Superior temporal gyrus (tissue), 1 donor: ENCODE measurements around the gene DNAH9.
"Not testable (repeated sequence)": the region's sequence is repeated elsewhere in the genome, so short reads cannot be mapped to it uniquely, and the experiment has no call there.

Source experiments
- DNase-seq: peaks from one replicate; pipeline ENCODE4 v3.0.0-alpha.2; 2016; ENCODE audit errors: extremely low spot score

DNAH9 gene

GRCh38 chr17:11917415-11917814 is 319.1 kb downstream of the DNAH9 start:
- no peak for DNase-seq

DNA sequence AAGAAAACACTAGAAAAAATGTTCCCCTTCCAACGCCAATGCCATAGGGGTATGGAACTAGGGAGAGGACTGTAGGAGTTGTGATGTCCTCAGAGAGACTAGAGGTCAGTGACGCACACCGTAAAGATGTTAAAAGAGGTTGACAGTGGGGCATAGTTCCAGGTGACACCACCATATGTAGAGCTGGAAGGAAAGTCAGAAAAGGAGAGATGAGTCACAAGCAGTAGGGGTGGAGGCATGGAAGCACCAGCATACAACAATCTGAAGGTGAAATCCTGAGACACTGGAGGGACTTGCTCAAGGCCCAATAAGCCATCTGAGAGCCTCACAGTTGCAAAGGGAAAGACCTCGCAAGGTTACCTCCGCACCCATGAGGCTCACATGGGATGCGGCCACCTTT is 323.0 kb downstream of the DNAH9 start:
- DNase-seq, result no peak

DNA sequence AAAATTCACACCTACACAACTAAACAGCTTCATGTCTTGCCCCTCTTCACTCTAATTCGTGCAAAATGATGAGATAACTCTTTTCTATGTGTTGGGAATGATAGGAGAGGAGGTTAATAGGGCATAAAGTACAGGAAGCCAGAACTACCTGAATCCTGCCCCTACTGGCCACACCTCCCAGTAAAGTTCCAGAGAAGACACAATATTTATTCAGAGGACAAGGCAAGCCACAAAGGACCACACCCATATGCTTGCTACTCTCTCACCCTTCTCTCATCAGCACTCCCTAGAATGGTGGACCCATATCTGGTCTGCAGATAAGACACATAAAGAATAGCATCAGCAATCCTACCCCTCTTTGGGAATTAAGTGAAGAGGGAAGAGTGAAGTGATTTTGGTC is 324.4 kb downstream of the DNAH9 start:
- DNase-seq, result no peak

DNA sequence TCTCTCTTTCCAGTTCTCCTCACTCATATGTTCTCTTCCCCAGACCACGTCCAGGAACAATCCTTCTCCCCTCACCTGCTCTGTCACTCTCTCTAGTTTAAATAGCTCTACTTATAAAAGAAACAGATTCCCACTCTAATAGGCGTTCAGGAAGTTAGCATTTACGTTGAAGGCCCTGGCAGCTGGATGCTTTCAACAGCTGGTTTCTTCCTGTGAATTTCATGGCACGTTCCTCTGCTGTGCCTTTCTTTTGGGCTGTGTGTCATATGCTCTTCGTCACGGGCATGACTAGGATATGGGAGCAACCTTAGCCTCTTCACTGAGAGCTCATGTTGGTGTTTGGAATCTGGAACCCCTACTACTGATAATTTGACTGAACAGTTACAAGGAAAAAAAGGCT is 325.8 kb downstream of the DNAH9 start:
- DNase-seq, result no peak

GRCh38 chr17:11925262-11926021 is 327.2 kb downstream of the DNAH9 start:
- DNase-seq, result no peak

GRCh38 chr17:11928436-11928835 is 330.2 kb downstream of the DNAH9 start:
- no peak for DNase-seq

DNA sequence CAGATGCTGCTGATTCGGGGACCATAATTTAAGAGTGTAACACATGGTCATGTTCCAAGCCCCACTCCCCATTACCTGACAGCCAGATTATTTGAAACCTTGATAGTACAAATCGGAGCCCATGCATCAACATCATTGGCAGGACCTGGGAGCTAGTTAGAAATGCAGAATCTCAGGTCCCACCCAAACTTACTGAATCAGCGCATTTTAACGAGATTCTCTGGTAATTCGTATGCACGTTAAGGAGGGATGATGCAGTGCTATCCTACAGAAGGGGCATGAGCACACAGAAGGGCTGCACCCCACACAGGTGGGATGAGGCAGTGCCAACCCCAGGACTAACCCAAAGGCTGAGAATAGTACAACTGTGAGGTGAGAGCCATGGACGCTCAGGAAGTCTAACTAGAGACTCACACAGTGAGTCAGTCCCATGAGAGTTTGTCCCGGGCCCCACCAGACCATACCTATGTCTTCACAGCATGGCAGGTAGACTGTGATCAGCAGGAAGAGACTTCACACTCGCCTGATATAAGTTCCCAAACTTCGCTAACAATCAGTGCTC is 334.1 kb downstream of the DNAH9 start:
- DNase-seq, result no peak

DNA sequence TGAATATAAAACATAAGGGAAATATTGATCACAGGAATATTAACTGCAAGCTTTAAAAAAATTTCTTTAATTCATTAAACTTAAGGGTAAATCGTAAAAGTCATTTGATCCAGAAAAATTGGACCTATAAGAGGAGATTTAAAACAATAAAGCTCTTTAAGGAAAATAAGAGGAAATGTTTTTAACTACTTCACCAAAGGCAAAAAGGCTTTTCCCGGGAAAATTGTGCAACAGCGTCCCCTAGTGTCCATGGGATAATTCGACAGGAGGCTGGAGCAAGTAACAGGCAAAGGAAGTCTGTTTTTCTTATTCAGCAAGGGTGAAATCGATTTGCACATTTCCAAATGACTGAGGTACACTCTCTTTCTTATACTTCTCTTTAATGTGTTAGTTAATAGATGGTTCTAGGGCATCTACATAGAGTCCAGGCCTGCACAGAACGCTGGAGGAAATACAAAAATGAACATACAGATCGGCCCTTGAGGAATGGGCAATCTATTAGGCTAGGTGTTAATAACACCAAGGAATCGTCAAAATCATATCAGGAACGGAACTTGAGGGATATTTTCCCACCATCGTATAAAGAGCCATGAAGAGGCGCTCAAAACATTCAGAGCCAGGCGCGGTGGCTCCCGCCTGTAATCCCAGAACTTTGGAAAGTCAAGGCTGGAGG is 337.6 kb downstream of the DNAH9 start:
- DNase-seq, result peak; percentile 89

GRCh38 chr17:11940904-11941303 is 342.6 kb downstream of the DNAH9 start:
- DNase-seq, result no peak

DNA sequence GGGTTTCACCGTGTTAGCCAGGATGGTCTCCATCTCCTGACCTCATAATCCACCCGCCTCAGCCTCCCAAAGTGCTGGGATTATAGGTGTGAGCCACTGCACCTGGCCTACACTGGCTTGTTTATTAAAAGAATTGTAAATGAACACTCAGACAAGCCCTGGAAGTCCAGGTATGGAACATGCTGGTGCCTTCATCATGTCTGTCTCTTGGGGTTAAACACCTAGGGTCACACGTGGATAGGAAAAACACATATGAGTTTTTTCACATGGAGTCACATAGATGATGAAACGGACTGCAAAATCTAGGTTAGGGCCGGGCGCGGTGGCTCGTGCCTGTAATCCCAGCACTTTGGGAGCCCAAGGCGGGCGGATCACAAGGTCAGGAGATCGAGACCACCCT is 344.8 kb downstream of the DNAH9 start:
- not testable (repeated sequence) for DNase-seq

DNA sequence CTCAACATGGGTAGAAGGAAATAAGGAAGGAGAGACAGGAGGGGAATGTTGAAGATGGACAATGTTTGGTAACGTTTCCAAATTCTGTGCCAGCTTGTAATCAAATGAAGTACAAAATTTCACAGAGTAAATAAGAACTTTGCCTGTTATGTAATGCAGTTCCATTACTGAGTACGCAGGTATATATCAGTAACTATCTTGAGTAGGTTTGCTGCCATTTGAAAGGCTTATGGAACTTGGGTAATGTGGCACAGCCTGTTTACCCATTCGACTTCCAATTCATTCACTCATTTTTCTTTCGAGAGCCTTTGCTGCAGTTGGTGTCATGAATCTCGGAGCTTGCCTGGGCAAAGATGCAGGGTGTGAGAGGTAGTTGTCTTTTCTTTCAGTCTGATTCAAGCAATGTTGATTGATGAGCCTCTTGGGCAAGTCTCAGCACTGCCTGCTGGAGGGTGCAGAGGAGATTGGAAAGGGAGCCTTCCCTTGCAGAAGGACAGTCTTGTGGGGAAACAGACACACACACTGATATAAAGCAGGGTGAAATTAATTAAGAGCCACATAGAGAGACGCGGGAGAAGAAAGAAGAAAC is 345.6 kb downstream of the DNAH9 start:
- no peak for DNase-seq

DNA sequence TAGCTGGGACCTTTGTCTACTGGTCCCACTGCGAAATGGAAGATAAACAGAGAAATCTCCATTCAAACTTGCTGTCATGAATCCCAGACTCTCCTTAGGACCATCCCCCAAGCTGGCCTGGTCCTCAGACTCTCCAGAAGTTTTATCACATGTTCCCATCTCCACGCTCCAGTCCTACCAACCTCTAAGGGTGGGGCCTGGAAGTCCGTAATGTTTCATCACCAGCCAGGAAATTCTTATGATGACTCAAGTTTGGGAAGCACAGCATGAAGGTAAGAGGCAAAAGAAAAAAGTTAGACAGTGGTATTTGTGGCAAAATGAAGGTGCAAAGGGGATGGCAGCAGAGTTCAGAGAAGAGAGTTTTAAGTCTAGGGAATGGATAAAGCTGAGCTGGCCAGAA is 346.3 kb downstream of the DNAH9 start:
- DNase-seq, result no peak

DNA sequence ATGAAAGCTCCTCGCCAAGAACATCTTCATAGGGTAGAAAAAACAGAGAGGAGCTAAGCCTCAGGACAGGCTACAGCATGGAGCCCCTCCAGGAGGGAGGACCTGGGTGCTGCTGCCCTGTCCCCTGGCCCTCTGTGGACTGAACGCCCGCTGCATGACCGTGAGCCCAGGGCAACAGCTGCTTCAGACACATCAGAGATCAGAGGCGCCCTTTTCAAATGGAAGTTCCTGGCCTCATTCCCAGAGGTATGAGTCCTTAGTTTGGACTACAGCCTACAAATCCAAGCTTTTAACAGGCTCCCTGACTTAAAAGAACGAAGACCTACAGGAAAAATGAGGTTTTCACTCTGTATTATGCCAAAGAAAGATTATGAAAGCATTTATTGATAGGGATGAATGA is 350.5 kb downstream of the DNAH9 start:
- no peak for DNase-seq

DNA sequence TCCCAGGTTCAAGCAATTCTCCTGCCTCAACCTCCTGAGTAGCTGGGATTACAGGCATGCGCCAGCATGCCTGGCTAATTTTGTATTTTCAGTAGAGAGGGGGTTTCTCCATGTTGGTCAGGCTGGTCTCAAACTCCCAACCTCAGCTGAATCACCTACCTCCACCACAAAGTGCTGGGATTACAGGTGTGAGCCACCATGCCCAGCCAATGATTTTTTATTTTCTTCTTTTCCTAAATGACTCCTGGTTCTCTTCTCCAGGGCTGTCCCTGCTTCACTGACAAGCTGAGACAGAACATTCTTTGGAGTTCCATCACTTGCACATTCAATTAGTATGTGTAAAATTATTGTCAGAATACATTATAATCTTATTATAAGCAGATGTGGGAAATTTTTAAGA is 351.3 kb downstream of the DNAH9 start:
- not testable (repeated sequence) for DNase-seq

- DNase-seq, result no peak
These were observed 352.7 kb downstream of the DNAH9 start for GRCh38 chr17:11950771-11951519.

- DNase-seq, result no peak
These were observed 354.3 kb downstream of the DNAH9 start for GRCh38 chr17:11952610-11953009.

- DNase-seq, result no peak
These were observed 355.7 kb downstream of the DNAH9 start for GRCh38 chr17:11953924-11954323.

DNA sequence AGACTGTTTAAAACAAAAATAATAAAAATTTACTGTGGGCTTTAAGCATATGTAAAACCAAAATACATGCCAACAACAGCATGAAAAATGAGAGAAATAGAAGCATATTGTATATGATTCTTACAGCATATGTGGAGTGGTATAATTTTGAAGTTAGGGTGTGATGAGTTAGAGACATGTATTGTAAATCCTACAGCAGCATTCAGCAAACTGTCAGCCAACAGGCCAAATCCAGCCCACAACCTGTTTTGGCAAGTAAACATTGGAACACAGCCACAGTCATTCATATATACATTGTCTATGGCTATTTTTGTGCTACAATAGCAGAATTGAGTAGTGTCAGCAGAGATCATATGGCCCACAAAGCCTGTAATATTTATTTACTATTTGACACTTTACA is 356.7 kb downstream of the DNAH9 start:
- DNase-seq, result no peak

DNA sequence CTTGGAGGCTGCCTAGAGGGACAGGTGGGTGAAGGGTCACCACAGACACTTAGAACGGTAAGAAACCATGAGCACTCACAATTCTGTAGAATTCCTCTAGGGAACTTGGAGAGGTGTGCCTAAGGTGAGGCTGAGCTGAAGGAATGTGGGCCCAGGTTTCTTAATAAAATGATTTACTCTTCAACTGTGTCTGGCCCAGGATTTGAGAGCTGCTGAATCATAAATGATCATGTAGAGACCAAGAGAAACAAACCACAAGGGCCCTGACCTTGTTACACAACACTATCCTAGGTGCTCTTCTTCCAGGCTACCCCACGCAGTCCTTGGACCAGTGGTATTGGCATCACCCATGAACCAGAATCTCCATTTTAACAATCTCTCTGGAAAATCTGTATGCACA is 371.3 kb downstream of the DNAH9 start:
- no peak for DNase-seq

GRCh38 chr17:11972741-11973140 is 374.5 kb downstream of the DNAH9 start:
- not testable (repeated sequence) for DNase-seq

DNA sequence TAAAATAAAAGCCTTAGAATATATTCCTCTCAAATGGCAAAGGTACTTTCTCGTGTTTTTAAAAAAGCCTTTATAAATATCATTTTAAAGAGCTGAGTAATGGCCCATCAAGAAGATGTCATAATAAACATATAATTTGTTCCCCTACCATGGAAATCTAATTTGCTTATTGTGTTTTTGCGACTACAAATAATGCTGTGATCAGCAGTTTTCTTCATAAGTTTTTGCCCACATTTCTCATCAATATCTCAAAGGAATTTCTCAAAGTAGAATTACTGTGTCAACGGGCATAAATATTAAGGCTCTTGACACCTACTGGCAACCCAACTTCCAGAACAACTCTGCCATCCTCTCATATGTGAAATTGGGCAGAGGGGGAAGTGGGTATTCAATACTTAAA is 381.5 kb downstream of the DNAH9 start:
- DNase-seq, result no peak

GRCh38 chr17:11980813-11981212 is 382.5 kb downstream of the DNAH9 start:
- no peak for DNase-seq
